Raji (cell line): ENCODE measurements around the gene LY6G6D.

ENCODE experiments used
- POLR2A ChIP-seq: IDR thresholded peaks from 2 replicates; pipeline ENCODE4 v1.6.1; 2011; ENCODE audit warnings: low read depth, low read length, control low read depth; ENCODE audit not compliant: insufficient read depth

LY6G6D gene

GRCh38 chr6:31723980-31724691 lies 9.0 kb downstream of the LY6G6D start:
- TF ChIP-seq POLR2A = no peak

GRCh38 chr6:31725502-31726350 lies 10.6 kb downstream of the LY6G6D start:
- no peak for TF ChIP-seq POLR2A

GRCh38 chr6:31727034-31727716 lies 12.0 kb downstream of the LY6G6D start:
- TF ChIP-seq POLR2A = peak; percentile 37; the same call in 1 of the 2 replicates

- TF ChIP-seq POLR2A = no peak
Measured at GRCh38 chr6:31727717-31728671, 12.8 kb downstream of the LY6G6D start.

- no peak for TF ChIP-seq POLR2A
Measured at GRCh38 chr6:31728767-31729514, 13.8 kb downstream of the LY6G6D start, which contains the start of gene DDAH2. DDAH2 (minus strand) TSS chr6:31729299; CDS start chr6:31729161, 138 bp downstream.

- TF ChIP-seq POLR2A = no peak; the same call in 1 of the 2 replicates
Measured at GRCh38 chr6:31729515-31729978, 14.4 kb downstream of the LY6G6D start.

GRCh38 chr6:31729979-31730630 lies 15.0 kb downstream of the LY6G6D start:
- peak; percentile 31; the same call in 1 of the 2 replicates for TF ChIP-seq POLR2A

- no peak for TF ChIP-seq POLR2A
Measured at GRCh38 chr6:31730631-31731086, 15.5 kb downstream of the LY6G6D start.

- no peak for TF ChIP-seq POLR2A
Measured at GRCh38 chr6:31732029-31732428, 16.9 kb downstream of the LY6G6D start.

GRCh38 chr6:31733734-31734133 lies 18.6 kb downstream of the LY6G6D start:
- TF ChIP-seq POLR2A = no peak

GRCh38 chr6:31734247-31734820 lies 19.2 kb downstream of the LY6G6D start:
- TF ChIP-seq POLR2A = no peak

- peak; percentile 44; the same call in 1 of the 2 replicates for TF ChIP-seq POLR2A
Measured at GRCh38 chr6:31734821-31735406, 19.8 kb downstream of the LY6G6D start.
